Smooth muscle cell (in vitro differentiated cells): ENCODE measurements around the gene IL13. TPM values are rescaled to one million over a fixed set of nuclear protein-coding genes. Genes with fewer than 3 reads are reported as not detected.

ENCODE experiments used
- DNase-seq: peaks from one replicate; lab custom pipeline; 2025; ENCODE audit not compliant: unreplicated experiment; lab: John Stamatoyannopoulos, UW
- H2AFZ ChIP-seq: fragments of 200-600 bp; sonication (generic); 2 replicates; pipeline ENCODE4 v1.6.0; 2016; ENCODE audit warnings: antibody characterized with exemption, low read depth, mild to moderate bottlenecking
- H3F3A ChIP-seq: fragments of 200-600 bp; sonication (generic); 2 replicates; pipeline ENCODE4 v1.6.0; 2017; ENCODE audit warnings: antibody characterized with exemption, low read depth
- H3K27ac ChIP-seq: fragments of 200-600 bp; sonication (generic); 2 replicates; pipeline ENCODE4 v1.5.1; 2016; ENCODE audit warnings: low read depth, mild to moderate bottlenecking
- H3K27me3 ChIP-seq: fragments of 200-600 bp; sonication (generic); 2 replicates; pipeline ENCODE4 v1.6.1; 2016; ENCODE audit warnings: low read depth, mild to moderate bottlenecking
- H3K36me3 ChIP-seq: fragments of 200-600 bp; sonication (generic); 2 replicates; pipeline ENCODE4 v1.5.1; 2016; ENCODE audit warnings: low read depth
- H3K4me1 ChIP-seq: fragments of 200-600 bp; sonication (generic); 2 replicates; pipeline ENCODE4 v1.5.1; 2016; ENCODE audit warnings: low read depth
- H3K4me2 ChIP-seq: fragments of 200-600 bp; sonication (generic); 2 replicates; pipeline ENCODE4 v1.6.0; 2016; ENCODE audit warnings: mild to moderate bottlenecking
- H3K4me3 ChIP-seq: fragments of 200-600 bp; sonication (generic); 2 replicates; pipeline ENCODE4 v1.5.1; 2016; ENCODE audit warnings: mild to moderate bottlenecking
- H3K79me2 ChIP-seq: fragments of 200-600 bp; sonication (generic); 2 replicates; pipeline ENCODE4 v1.6.0; 2016; ENCODE audit warnings: low read depth, mild to moderate bottlenecking
- H3K9ac ChIP-seq: fragments of 200-600 bp; sonication (generic); 2 replicates; pipeline ENCODE4 v1.6.0; 2016; ENCODE audit warnings: low read depth
- H3K9me3 ChIP-seq: fragments of 200-600 bp; sonication (generic); replicated peaks from 2 replicates; pipeline ENCODE4 v1.5.1; 2016; ENCODE audit warnings: low read depth
- H4K20me1 ChIP-seq: fragments of 200-600 bp; sonication (generic); 2 replicates; pipeline ENCODE4 v1.6.0; 2016; ENCODE audit warnings: low read depth
- WGBS: methylation state at CpG from one replicate; pipeline ENCODE4 v1.1.7; 2016; ENCODE audit warnings: low lambda C conversion rate; 5-methylcytosine and 5-hydroxymethylcytosine counted together
- polyA plus RNA-seq: library from polyadenylated mRNA; unstranded; fragments of >200 nt; fragmentation: Nextera tagmentation; extraction: Ambion mirVana; gene quantifications from 2 replicates; pipeline ENCODE4 v1.2.1, GENCODE V29; 2016
- total RNA-seq: library from RNA; depleted of rRNA; stranded (reverse); fragments of >200 nt; gene quantifications from 2 replicates; pipeline ENCODE4 v1.2.3, GENCODE V29; 2014
- TF ChIP-seq, protein P1 (sequence below): fragments of 200-600 bp; sonication (generic); IDR thresholded peaks from 2 replicates; pipeline ENCODE4 v1.5.1; 2017; ENCODE audit warnings: borderline replicate concordance, mild to moderate bottlenecking, antibody characterized with exemption; ENCODE audit not compliant: insufficient read depth, poor library complexity, severe bottlenecking

Gene IL13
- total and polyA plus RNA-seq, 2 experiments from 2014 or later = 0.18 TPM; not detected in 1

DNA sequence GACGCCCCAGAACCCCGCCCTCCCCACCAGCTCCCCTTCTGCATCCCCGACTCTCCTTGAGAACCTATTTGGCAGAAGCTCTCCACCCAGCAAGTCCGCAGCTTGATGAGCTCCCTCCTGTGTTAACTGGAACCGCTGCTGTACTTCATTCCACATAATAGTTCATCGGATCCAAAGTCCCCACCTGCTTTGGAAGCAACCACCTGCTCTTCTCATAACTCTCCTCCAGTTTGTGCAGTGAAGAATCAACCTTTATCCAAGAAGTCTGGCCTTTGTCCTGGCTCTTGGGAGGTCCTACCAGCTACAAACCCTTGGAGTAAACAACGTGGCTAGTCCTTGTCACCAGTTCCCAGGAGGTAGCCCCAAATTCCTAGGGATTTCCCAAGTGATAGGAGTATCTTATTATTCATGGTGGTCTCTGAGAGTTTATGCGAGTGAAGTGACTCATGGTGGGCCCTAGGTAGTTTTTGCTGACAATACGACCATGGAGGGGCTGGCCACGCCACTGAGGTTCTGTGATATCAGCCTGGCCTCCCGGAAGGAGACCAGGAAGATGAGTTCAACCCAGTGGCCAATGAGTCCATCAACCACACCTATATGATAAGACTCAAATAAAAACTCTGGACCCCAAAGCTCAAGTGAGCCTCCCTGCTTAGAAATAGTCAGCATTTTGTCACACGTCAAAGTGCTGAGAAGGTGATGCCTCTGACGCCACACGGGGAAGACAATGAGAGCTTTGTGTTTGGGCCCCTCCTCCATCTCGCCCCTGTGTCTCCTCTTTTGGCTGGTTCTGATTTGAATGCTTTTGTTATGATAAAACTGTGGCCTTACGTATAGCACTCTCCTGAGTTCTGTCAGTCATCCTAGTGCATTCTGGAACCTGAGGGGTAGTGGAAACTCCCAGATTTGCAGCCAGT lies 12.3 kb downstream of the IL13 start:
- Histone ChIP-seq H4K20me1 (no peaks in the 10 kb centered on the region), H3K9ac (no peak overlapping the region), H3F3A (no peaks in the 10 kb centered on the region), H3K27me3 (no peaks in the 10 kb centered on the region), H3K36me3 (no peaks in the 10 kb centered on the region), H2AFZ (no peak overlapping the region), H3K27ac (no peak overlapping the region), H3K9me3 (no peaks in the 10 kb centered on the region), H3K4me2 (no peak overlapping the region), H3K79me2 (no peaks in the 10 kb centered on the region), H3K4me1 (peaks cover 6% of the 10 kb centered on the region), H3K4me3 (no peak overlapping the region)
- TF ChIP-seq, protein P1, sequence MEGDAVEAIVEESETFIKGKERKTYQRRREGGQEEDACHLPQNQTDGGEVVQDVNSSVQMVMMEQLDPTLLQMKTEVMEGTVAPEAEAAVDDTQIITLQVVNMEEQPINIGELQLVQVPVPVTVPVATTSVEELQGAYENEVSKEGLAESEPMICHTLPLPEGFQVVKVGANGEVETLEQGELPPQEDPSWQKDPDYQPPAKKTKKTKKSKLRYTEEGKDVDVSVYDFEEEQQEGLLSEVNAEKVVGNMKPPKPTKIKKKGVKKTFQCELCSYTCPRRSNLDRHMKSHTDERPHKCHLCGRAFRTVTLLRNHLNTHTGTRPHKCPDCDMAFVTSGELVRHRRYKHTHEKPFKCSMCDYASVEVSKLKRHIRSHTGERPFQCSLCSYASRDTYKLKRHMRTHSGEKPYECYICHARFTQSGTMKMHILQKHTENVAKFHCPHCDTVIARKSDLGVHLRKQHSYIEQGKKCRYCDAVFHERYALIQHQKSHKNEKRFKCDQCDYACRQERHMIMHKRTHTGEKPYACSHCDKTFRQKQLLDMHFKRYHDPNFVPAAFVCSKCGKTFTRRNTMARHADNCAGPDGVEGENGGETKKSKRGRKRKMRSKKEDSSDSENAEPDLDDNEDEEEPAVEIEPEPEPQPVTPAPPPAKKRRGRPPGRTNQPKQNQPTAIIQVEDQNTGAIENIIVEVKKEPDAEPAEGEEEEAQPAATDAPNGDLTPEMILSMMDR = no peak
- DNase-seq = no peak
- WGBS = 86% methylated on average over 16 of the region's 16 CpGs

DNA sequence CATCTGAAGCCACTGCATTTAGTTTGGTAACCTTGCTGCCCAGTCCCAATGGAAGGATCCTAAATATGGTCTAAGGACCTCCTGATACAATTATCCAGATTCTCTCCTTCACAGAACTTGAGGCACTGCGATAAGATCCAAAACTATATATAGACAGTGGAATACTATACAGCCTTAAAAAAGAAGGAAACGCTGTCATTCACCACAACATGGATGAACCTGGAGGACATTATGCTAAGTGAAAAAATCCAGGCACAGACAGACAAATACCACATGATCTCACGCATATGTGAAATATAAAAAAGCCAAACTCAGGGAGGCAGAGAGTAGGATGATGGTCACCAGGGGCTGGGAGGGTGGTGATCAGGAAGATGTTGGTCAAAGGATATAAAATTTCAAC lies 13.0 kb downstream of the IL13 start:
- Histone ChIP-seq H3K9ac (no peak overlapping the region), H2AFZ (no peak overlapping the region), H3K4me2 (no peak overlapping the region), H4K20me1 (no peaks in the 10 kb centered on the region), H3K36me3 (no peaks in the 10 kb centered on the region), H3K27ac (no peak overlapping the region), H3K79me2 (no peaks in the 10 kb centered on the region), H3K4me1 (peaks cover 6% of the 10 kb centered on the region), H3K4me3 (no peak overlapping the region), H3K9me3 (no peaks in the 10 kb centered on the region), H3F3A (no peaks in the 10 kb centered on the region), H3K27me3 (no peaks in the 10 kb centered on the region)
- WGBS = 97% methylated on average over 3 of the region's 3 CpGs
- TF ChIP-seq, protein P1 = no peak
- DNase-seq = no peak

DNA sequence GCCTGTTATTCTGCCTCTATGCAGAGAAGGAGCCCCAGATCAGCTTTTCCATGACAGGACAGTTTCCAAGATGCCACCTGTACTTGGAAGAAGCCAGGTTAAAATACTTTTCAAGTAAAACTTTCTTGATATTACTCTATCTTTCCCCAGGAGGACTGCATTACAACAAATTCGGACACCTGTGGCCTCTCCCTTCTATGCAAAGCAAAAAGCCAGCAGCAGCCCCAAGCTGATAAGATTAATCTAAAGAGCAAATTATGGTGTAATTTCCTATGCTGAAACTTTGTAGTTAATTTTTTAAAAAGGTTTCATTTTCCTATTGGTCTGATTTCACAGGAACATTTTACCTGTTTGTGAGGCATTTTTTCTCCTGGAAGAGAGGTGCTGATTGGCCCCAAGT lies 15.5 kb downstream of the IL13 start:
- Histone ChIP-seq H3F3A (no peaks in the 10 kb centered on the region), H3K36me3 (no peaks in the 10 kb centered on the region), H3K9ac (no peak overlapping the region), H2AFZ (no peak overlapping the region), H3K27me3 (no peaks in the 10 kb centered on the region), H3K27ac (no peak overlapping the region), H3K9me3 (no peaks in the 10 kb centered on the region), H3K4me1 (peaks cover 6% of the 10 kb centered on the region), H4K20me1 (no peaks in the 10 kb centered on the region), H3K79me2 (no peaks in the 10 kb centered on the region), H3K4me2 (no peak overlapping the region), H3K4me3 (no peak overlapping the region)
- WGBS = 89% methylated on average over 1 of the region's 1 CpG
- TF ChIP-seq, protein P1 = no peak
- DNase-seq = no peak
